ENCODE measurements around the gene DCK. TPM values are rescaled to one million over a fixed set of nuclear protein-coding genes. Genes with fewer than 3 reads are reported as not detected.

DCK gene
- total and polyA plus RNA-seq, 2 experiments from 2014 or later = 16.9 to 25.1 TPM

DNA sequence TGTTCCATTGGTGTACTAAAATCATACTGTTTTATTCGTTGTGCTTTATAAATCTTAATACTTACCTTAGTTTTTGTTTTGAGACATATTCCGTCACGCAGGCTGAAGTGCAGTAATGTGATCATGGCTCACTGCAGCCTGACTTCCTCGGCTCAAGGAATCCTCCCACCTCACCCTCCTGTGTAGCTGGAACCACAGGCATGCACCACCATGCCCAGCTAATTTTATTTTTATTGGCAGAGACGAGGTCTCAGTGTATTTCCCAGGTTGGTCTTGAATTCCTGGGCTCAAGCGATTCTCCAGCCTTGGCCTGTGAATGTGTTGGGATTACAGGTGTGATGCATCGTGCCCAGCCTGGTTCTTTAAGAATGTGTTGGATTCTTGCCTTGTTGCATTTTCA is 24.4 kb upstream of the DCK start (continued):
- TF ChIP-seq, protein P1, sequence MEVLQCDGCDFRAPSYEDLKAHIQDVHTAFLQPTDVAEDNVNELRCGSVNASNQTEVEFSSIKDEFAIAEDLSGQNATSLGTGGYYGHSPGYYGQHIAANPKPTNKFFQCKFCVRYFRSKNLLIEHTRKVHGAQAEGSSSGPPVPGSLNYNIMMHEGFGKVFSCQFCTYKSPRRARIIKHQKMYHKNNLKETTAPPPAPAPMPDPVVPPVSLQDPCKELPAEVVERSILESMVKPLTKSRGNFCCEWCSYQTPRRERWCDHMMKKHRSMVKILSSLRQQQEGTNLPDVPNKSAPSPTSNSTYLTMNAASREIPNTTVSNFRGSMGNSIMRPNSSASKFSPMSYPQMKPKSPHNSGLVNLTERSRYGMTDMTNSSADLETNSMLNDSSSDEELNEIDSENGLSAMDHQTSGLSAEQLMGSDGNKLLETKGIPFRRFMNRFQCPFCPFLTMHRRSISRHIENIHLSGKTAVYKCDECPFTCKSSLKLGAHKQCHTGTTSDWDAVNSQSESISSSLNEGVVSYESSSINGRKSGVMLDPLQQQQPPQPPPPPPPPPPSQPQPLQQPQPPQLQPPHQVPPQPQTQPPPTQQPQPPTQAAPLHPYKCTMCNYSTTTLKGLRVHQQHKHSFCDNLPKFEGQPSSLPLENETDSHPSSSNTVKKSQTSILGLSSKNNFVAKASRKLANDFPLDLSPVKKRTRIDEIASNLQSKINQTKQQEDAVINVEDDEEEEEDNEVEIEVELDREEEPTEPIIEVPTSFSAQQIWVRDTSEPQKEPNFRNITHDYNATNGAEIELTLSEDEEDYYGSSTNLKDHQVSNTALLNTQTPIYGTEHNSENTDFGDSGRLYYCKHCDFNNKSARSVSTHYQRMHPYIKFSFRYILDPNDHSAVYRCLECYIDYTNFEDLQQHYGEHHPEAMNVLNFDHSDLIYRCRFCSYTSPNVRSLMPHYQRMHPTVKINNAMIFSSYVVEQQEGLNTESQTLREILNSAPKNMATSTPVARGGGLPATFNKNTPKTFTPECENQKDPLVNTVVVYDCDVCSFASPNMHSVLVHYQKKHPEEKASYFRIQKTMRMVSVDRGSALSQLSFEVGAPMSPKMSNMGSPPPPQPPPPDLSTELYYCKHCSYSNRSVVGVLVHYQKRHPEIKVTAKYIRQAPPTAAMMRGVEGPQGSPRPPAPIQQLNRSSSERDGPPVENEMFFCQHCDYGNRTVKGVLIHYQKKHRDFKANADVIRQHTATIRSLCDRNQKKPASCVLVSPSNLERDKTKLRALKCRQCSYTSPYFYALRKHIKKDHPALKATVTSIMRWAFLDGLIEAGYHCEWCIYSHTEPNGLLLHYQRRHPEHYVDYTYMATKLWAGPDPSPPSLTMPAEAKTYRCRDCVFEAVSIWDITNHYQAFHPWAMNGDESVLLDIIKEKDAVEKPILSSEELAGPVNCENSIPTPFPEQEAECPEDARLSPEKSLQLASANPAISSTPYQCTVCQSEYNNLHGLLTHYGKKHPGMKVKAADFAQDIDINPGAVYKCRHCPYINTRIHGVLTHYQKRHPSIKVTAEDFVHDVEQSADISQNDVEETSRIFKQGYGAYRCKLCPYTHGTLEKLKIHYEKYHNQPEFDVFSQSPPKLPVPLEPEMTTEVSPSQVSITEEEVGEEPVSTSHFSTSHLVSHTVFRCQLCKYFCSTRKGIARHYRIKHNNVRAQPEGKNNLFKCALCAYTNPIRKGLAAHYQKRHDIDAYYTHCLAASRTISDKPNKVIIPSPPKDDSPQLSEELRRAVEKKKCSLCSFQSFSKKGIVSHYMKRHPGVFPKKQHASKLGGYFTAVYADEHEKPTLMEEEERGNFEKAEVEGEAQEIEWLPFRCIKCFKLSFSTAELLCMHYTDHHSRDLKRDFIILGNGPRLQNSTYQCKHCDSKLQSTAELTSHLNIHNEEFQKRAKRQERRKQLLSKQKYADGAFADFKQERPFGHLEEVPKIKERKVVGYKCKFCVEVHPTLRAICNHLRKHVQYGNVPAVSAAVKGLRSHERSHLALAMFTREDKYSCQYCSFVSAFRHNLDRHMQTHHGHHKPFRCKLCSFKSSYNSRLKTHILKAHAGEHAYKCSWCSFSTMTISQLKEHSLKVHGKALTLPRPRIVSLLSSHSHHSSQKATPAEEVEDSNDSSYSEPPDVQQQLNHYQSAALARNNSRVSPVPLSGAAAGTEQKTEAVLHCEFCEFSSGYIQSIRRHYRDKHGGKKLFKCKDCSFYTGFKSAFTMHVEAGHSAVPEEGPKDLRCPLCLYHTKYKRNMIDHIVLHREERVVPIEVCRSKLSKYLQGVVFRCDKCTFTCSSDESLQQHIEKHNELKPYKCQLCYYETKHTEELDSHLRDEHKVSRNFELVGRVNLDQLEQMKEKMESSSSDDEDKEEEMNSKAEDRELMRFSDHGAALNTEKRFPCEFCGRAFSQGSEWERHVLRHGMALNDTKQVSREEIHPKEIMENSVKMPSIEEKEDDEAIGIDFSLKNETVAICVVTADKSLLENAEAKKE (CRISPR knock-in tag; IDR thresholded peaks at IDR 0.05) = no peak
- no peak for TF ChIP-seq CREB1 (CRISPR knock-in tag; IDR thresholded peaks at IDR 0.05; ENCODE audit: low read depth)

DNA sequence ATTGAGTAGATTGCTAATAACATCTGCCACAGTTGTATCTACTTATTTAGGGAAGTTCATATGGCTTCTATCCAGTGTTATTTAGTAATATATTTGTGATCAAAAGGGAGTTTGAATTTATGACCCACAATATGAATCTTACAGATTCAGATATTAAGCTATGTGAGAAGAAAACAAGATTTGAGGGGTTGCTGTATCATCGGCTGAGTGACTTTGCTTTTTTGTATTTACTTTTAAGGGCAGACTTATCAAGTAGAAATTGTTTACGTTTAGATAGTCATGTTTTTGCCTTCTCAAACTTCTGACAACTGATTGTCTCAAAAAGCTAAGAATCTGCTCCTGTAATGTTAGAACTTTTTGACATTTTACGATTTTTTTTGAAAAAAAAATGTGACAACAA is 17.2 kb upstream of the DCK start:
- ATAC-seq (no peak), DNase-seq (ENCODE audit: low spot score) (no peak)
- Histone ChIP-seq H2AFZ (no peak overlapping the region), H3F3A (replicated peaks; ENCODE audit: low read depth) (no peaks in the 10 kb centered on the region), H3K4me1 (ENCODE audit: insufficient read depth) (no peaks in the 10 kb centered on the region), H3K79me2 (replicated peaks; ENCODE audit: insufficient read depth) (no peaks in the 10 kb centered on the region), H4K20me1 (replicated peaks; ENCODE audit: insufficient read depth) (no peaks in the 10 kb centered on the region), H3K27me3 (ENCODE audit: insufficient read depth) (no peaks in the 10 kb centered on the region), H3K4me2 (no peak overlapping the region), H3K4me3 (no peak overlapping the region), H3K36me3 (ENCODE audit: insufficient read depth) (no peaks in the 10 kb centered on the region; the same call in 1 of the 2 replicates), H3K9me2 (ENCODE audit: insufficient read depth) (no peaks in the 10 kb centered on the region), H3K27ac (ENCODE audit: low read depth) (no peak overlapping the region)
- H3K4me3 Mint-ChIP-seq = no peak overlapping the region
- H3K27ac Mint-ChIP-seq = no peak overlapping the region
- H3K36me3 Mint-ChIP-seq (ENCODE audit: low read depth) = peaks cover 10% of the 10 kb centered on the region; the same call in 2 of the 3 replicates
- H3K27me3 Mint-ChIP-seq (ENCODE audit: insufficient read depth, low read depth, poor library complexity) = no peaks in the 10 kb centered on the region
- H3K9me3 Mint-ChIP-seq = no peaks in the 10 kb centered on the region
- peaks cover 4% of the 10 kb centered on the region; the same call in 2 of the 3 replicates for H3K4me1 Mint-ChIP-seq
- TF ChIP-seq EZH2 (IDR thresholded peaks at IDR 0.05; ENCODE audit: low read depth, unreplicated experiment) = no peak
- TF ChIP-seq CREB1 (CRISPR knock-in tag; IDR thresholded peaks at IDR 0.05; ENCODE audit: low read depth) = no peak
- no peak for TF ChIP-seq NANOG (IDR thresholded peaks at IDR 0.05; ENCODE audit: borderline replicate concordance)
- TF ChIP-seq ZNF331 (CRISPR knock-in tag; IDR thresholded peaks at IDR 0.05; ENCODE audit: low read depth) = no peak
- no peak for TF ChIP-seq POLR2AphosphoS5 (IDR thresholded peaks at IDR 0.05; ENCODE audit: low read depth)
- TF ChIP-seq, protein P2, sequence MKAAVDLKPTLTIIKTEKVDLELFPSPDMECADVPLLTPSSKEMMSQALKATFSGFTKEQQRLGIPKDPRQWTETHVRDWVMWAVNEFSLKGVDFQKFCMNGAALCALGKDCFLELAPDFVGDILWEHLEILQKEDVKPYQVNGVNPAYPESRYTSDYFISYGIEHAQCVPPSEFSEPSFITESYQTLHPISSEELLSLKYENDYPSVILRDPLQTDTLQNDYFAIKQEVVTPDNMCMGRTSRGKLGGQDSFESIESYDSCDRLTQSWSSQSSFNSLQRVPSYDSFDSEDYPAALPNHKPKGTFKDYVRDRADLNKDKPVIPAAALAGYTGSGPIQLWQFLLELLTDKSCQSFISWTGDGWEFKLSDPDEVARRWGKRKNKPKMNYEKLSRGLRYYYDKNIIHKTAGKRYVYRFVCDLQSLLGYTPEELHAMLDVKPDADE (IDR thresholded peaks at IDR 0.05) = no peak
- TF ChIP-seq, protein P3, sequence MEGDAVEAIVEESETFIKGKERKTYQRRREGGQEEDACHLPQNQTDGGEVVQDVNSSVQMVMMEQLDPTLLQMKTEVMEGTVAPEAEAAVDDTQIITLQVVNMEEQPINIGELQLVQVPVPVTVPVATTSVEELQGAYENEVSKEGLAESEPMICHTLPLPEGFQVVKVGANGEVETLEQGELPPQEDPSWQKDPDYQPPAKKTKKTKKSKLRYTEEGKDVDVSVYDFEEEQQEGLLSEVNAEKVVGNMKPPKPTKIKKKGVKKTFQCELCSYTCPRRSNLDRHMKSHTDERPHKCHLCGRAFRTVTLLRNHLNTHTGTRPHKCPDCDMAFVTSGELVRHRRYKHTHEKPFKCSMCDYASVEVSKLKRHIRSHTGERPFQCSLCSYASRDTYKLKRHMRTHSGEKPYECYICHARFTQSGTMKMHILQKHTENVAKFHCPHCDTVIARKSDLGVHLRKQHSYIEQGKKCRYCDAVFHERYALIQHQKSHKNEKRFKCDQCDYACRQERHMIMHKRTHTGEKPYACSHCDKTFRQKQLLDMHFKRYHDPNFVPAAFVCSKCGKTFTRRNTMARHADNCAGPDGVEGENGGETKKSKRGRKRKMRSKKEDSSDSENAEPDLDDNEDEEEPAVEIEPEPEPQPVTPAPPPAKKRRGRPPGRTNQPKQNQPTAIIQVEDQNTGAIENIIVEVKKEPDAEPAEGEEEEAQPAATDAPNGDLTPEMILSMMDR (conservative IDR thresholded peaks at IDR 0.05; ENCODE audit: low read depth in 2 of 2) = no peak
- TF ChIP-seq ZNF114 (CRISPR knock-in tag; IDR thresholded peaks at IDR 0.05) = no peak
- TF ChIP-seq JUNB (IDR thresholded peaks at IDR 0.05; ENCODE audit: unreplicated experiment) = no peak
- TF ChIP-seq, protein P4, sequence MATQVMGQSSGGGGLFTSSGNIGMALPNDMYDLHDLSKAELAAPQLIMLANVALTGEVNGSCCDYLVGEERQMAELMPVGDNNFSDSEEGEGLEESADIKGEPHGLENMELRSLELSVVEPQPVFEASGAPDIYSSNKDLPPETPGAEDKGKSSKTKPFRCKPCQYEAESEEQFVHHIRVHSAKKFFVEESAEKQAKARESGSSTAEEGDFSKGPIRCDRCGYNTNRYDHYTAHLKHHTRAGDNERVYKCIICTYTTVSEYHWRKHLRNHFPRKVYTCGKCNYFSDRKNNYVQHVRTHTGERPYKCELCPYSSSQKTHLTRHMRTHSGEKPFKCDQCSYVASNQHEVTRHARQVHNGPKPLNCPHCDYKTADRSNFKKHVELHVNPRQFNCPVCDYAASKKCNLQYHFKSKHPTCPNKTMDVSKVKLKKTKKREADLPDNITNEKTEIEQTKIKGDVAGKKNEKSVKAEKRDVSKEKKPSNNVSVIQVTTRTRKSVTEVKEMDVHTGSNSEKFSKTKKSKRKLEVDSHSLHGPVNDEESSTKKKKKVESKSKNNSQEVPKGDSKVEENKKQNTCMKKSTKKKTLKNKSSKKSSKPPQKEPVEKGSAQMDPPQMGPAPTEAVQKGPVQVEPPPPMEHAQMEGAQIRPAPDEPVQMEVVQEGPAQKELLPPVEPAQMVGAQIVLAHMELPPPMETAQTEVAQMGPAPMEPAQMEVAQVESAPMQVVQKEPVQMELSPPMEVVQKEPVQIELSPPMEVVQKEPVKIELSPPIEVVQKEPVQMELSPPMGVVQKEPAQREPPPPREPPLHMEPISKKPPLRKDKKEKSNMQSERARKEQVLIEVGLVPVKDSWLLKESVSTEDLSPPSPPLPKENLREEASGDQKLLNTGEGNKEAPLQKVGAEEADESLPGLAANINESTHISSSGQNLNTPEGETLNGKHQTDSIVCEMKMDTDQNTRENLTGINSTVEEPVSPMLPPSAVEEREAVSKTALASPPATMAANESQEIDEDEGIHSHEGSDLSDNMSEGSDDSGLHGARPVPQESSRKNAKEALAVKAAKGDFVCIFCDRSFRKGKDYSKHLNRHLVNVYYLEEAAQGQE (IDR thresholded peaks at IDR 0.05; ENCODE audit: unreplicated experiment) = no peak
- no peak for TF ChIP-seq STAT1 (IDR thresholded peaks at IDR 0.05; ENCODE audit: unreplicated experiment)
- no peak for TF ChIP-seq EZH2phosphoT487 (IDR thresholded peaks at IDR 0.05; ENCODE audit: unreplicated experiment)
